ENCODE data around the gene WDSUB1. TPM values are rescaled to one million over a fixed set of nuclear protein-coding genes. Genes with fewer than 3 reads are reported as not detected.

Gene WDSUB1
- total and polyA plus RNA-seq, 9 donors = 7.2 to 16.1 (median 11.0) TPM

DNA sequence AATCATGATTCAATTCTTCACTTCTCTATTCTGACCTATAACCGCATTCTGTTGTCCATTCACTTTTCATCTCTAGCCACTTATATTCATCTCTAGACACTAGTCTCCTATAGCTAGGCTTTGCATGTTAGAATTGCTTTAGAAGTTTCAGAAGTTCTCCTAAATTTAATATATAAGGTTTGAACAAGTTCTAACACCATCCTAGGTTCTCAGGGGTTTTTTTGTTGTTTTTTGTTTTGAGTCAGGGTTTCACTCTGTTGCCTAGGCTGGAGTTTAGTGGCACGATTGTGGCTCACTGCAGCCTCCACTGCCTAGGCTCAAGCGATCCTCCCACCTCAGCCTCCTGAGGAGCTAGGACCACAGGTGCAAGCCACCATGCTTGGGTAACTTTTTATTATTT, 19.9 kb downstream of the WDSUB1 start:
- no peak for DNase-seq
- no peak overlapping the region for H3K4me3 ChIP-seq
- TF ChIP-seq POLR2A (IDR thresholded peaks at IDR 0.05) (no peak), EP300 (IDR thresholded peaks at IDR 0.05) (no peak), CTCF (IDR thresholded peaks at IDR 0.05) (no peak)
- H3K9me3 ChIP-seq = no peaks in the 10 kb centered on the region
- no peaks in the 10 kb centered on the region for H3K36me3 ChIP-seq
- H3K4me1 ChIP-seq (ENCODE audit: insufficient read depth) = no peaks in the 10 kb centered on the region
- H3K27ac ChIP-seq = no peak overlapping the region
- no peaks in the 10 kb centered on the region for H3K27me3 ChIP-seq
- WGBS, 3 donors = 97 to 99% (median 98%) methylated on average over 3 of the region's 3 CpGs
- intact Hi-C loops (cut with DNase I) = no loop called here

- Histone ChIP-seq H3K27me3 (no peaks in the 10 kb centered on the region), H3K4me3 (no peak overlapping the region), H3K4me1 (ENCODE audit: insufficient read depth) (no peaks in the 10 kb centered on the region), H3K27ac (no peak overlapping the region), H3K9me3 (no peaks in the 10 kb centered on the region), H3K36me3 (no peaks in the 10 kb centered on the region)
- 43 to 83% (median 71%) methylated on average over 1 of the region's 1 CpG for WGBS, 3 donors
- no peak for DNase-seq
- intact Hi-C loops (cut with DNase I) = no loop called here
- TF ChIP-seq POLR2A (IDR thresholded peaks at IDR 0.05) (no peak), EP300 (IDR thresholded peaks at IDR 0.05) (no peak), CTCF (IDR thresholded peaks at IDR 0.05) (no peak)
Observed at GRCh38 chr2:159265171-159265576, 21.3 kb downstream of the WDSUB1 start.

GRCh38 chr2:159262904-159263303, 23.6 kb downstream of the WDSUB1 start:
- 89 to 94% (median 89%) methylated on average over 5 of the region's 5 CpGs for WGBS, 3 donors
- DNase-seq = no peak
- Histone ChIP-seq H3K27ac (no peak overlapping the region), H3K4me3 (no peak overlapping the region), H3K4me1 (ENCODE audit: insufficient read depth) (no peaks in the 10 kb centered on the region), H3K27me3 (no peaks in the 10 kb centered on the region), H3K36me3 (no peaks in the 10 kb centered on the region), H3K9me3 (no peaks in the 10 kb centered on the region)
- intact Hi-C loops (cut with DNase I) = no loop called here
- no peak for TF ChIP-seq CTCF (IDR thresholded peaks at IDR 0.05)

DNA sequence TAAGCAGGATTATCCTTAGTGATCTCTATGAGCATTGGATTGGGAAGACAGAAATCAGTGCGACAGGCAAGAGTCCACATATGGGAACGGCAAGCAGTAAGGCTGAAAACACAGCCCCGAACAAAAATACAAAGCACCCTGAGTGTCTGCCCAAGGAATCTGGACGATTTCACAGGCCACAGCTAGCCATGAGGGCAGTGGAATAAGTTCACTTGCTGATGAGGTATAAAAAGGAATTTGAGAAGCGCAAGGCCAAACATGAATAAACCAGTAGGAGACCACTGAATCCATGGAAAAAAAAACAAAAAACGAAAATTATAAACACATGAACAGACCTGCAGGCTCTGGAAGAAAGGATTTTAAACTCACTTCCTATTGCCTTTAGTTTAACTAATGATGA, 24.3 kb downstream of the WDSUB1 start:
- TF ChIP-seq CTCF (IDR thresholded peaks at IDR 0.05) = no peak
- no peak for TF ChIP-seq EP300 (IDR thresholded peaks at IDR 0.05)
- TF ChIP-seq POLR2A (IDR thresholded peaks at IDR 0.05) = no peak
- Histone ChIP-seq H3K36me3 (no peaks in the 10 kb centered on the region), H3K27ac (no peak overlapping the region), H3K4me3 (no peak overlapping the region), H3K4me1 (ENCODE audit: insufficient read depth) (no peaks in the 10 kb centered on the region), H3K9me3 (no peaks in the 10 kb centered on the region), H3K27me3 (no peaks in the 10 kb centered on the region)
- no peak for DNase-seq
- intact Hi-C loops (cut with DNase I) = no loop called here
- 77 to 92% (median 80%) methylated on average over 6 of the region's 6 CpGs for WGBS, 3 donors

DNA sequence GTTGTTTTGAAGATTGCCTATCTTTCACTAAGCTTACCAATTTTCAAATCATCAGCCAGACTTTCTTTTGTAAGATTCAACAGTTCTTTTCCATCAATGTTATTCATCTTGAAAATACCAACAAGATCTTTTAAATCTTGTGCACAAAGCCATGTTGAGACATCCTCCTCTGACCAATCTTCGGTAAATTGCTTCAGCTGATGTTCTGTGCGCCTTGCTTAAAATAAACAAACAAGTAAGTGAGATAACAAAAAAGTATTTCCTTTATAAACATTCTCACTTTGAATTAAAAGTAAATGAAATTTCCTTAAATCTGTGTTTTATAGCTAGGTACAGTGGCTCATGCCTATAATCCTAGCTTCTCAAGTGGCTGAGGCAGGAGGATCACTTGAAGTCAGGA, 30.3 kb downstream of the WDSUB1 start:
- intact Hi-C loops (cut with DNase I) = no loop called here
- no peak for TF ChIP-seq CTCF (IDR thresholded peaks at IDR 0.05)
- TF ChIP-seq POLR2A (IDR thresholded peaks at IDR 0.05) = no peak
- no peaks in the 10 kb centered on the region for H3K9me3 ChIP-seq
- no peaks in the 10 kb centered on the region for H3K4me1 ChIP-seq (ENCODE audit: insufficient read depth)
- DNase-seq = no peak
- no peaks in the 10 kb centered on the region for H3K36me3 ChIP-seq
- H3K4me3 ChIP-seq = no peak overlapping the region
- no peaks in the 10 kb centered on the region for H3K27me3 ChIP-seq
- H3K27ac ChIP-seq = no peak overlapping the region
- 5 to 47% (median 25%) methylated on average over 2 of the region's 2 CpGs for WGBS, 3 donors
